HG03469 (cell line): ENCODE data around the gene FMO2.
"Not testable (repeated sequence)": the region's sequence is repeated elsewhere in the genome, so short reads cannot be mapped to it uniquely, and the experiment has no call there.

ENCODE experiments used
- ATAC-seq: cut with Tn5 transposase; IDR thresholded peaks from one replicate; pipeline ENCODE4 v1.9.1; 2021; ENCODE audit warnings: mild to moderate bottlenecking, moderate library complexity, moderate number of reproducible peaks; ENCODE audit not compliant: unreplicated experiment

The FMO2 gene

GRCh38 chr1:171219346-171220080 lies 34.4 kb downstream of the FMO2 start:
- no peak for ATAC-seq

DNA sequence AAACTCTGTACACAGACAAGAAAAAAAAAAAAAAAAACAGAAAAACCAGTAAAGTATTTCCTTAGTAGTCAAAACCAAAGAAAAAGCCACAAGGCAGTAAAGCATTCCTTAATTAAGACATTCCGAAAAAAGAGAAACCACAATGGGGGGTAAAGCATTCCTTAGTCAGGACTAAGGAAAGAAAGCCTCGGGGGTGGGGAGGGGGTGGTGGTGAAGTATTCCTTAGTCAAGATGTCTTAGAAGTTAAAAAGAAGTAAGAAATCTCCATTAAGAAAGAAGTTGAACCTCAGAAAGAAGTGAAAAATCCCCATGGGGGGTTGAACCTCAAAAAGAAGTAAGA lies 35.0 kb downstream of the FMO2 start:
- no peak for ATAC-seq

DNA sequence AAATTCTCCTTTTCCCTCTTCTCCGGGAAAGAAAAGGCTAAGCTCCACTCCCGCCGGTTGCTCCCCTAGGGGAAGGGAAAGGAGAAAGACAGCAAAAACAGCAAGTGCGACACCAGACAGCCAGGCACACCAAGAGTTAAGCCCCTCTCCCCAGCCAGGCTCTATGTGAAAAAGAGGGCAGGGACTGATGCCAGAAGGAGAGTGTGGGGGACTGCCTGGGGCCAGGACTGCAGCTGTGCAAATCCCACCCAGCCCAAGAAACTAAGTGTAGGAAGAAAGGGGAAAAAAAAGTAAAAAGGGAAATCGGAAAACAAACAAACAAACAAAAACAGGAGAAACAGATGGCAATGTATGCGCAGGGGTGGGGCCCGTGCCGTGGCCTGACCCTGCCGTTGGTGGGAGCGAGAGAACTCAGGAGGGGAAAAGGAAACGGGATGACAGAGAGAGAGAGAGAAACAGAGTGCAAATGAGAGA lies 35.5 kb downstream of the FMO2 start:
- ATAC-seq: no peak

- ATAC-seq: no peak
Observed at GRCh38 chr1:171221665-171222591, 36.8 kb downstream of the FMO2 start.

DNA sequence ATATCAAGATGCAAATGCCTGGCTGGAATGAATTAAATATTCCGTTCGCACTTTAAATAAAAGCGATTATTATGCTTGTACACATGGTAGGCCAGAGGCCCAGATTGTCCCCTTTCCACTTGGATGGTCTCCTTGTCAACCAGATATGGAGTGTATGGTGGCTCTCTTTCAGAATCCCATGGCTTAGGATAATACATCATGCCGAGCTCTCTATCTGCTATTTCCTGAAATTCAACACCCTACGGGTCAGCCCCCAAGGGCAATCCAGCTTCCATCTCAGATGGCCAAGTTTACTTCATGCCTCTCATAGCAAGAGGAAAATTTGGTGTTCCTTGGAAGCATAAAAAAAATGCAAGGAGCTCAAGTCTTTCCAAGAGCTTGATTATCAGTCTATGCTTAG lies 37.8 kb downstream of the FMO2 start:
- ATAC-seq: no peak

GRCh38 chr1:171224257-171224656 lies 39.2 kb downstream of the FMO2 start:
- ATAC-seq: not testable (repeated sequence)

DNA sequence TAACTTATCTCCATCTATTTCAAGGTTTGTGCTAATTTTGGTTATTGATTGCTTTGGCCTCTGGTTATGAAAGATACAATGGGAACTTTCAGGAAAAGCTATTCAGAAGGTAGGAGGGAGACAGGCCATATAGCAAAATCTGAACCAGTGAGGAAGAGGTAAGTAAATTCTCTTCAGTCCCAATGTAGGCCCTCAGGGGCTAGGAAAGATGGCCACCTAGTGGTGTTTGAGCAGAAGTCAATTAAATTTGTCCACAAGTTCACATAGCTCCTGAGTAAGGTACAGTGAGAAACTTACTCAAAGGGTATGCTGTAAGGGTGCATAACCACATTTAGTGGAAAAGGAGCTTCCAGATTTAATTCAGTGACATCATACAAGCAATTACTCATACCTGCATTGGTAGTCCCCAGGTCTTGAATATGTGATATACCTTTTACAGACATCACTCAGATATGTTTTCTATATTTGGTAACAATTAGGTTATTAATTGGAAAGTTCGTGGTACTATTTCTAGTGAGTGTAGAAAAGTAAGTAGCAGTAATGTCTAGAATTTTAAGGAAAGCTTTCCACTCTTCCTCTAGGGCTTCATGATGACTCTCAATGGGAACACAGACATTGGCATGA lies 41.8 kb downstream of the FMO2 start:
- peak; percentile 94 for ATAC-seq

- ATAC-seq: no peak
Observed at GRCh38 chr1:171231326-171231725, 46.2 kb downstream of the FMO2 start.

DNA sequence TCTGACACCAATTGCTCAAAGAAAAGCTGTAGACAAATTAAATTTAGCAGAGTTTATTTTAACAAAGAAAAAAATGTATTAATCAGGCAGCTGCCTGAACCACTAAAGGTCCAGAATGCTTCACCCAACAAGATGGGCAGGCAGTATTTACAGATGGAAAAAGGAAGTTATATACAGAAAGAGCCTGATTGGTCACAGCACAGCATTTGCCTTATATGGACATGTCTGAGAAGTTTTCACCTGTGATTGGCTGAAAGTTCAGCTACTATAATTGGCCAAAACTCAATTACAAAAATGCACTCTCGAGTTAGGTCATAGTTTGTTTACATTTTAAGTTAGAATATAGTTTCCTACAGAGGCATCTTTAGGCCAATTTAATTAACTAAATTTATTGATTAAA lies 48.1 kb downstream of the FMO2 start:
- no peak for ATAC-seq

- ATAC-seq: not testable (repeated sequence)
Observed at GRCh38 chr1:171236231-171236630, 51.1 kb downstream of the FMO2 start.

DNA sequence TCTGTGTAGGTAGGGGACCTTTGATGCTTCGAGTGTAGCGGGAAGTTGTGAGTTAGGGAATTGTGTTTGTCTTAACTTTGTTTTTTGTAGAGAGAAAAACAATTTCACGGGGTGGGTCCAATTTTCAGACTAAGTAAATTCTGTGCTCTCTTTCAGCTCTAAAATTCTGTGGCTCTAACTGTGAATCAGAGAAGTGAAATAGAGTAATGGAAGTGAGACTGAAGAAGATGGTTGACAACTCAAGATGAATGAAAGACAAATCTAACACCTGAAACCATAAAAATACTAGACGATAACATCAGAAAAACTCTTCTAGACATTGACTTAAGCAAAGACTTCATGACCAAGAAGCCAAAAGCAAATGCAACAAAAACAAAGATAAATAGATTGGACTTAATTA lies 58.8 kb downstream of the FMO2 start:
- no peak for ATAC-seq

- peak; percentile 77 for ATAC-seq
Observed at GRCh38 chr1:171245458-171246064, 60.5 kb downstream of the FMO2 start.

DNA sequence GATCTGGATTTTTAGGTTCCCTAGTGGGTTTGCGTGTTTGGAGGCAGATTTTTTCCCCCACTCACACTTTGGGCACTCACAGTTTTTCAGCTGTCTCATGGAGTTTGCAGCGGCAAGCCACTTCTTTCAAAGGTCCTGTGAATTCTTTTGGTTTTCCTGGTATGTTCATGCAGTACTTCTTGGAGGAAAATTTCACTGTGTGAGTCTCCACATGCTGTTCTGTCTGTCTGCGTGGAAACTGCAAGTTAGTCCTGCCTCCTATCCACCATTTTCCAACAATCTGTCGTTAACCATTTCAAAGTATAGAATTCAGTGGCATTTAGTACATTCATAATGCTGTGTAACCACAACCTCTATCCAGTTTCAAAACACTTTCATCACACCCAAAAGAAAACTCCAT lies 62.4 kb downstream of the FMO2 start:
- ATAC-seq: no peak

GRCh38 chr1:171248302-171248701 lies 63.2 kb downstream of the FMO2 start, which contains the start of gene FMO1:
Gene FMO1, plus strand, starts transcription at chr1:171248494. Its CDS starts 9,594 bp downstream, at chr1:171258088.
- no peak for ATAC-seq

DNA sequence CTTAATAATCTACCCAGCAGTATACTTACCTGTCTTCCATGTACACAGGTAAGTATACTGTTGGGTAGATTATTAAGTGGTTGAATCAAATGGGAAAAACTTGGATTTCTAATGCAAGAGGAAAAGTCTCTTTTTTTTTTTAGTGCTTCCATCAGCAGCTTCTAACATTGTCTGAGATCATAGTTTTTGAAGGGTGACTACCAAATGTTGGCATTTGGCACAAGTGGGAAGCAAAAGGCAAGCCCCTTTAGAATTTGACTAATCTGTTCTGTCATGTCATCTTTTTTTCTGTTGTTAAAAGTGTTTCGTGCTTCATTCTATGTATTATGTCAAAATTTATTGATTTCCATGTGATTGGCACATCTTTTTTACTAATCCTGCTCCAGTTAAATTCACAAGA lies 63.7 kb downstream of the FMO2 start:
- ATAC-seq: no peak

- no peak for ATAC-seq
Observed at GRCh38 chr1:171250263-171250662, 65.2 kb downstream of the FMO2 start.

- ATAC-seq: no peak
Observed at GRCh38 chr1:171251042-171251951, 66.2 kb downstream of the FMO2 start.

- ATAC-seq: no peak
Observed at GRCh38 chr1:171251952-171252300, 66.8 kb downstream of the FMO2 start.

DNA sequence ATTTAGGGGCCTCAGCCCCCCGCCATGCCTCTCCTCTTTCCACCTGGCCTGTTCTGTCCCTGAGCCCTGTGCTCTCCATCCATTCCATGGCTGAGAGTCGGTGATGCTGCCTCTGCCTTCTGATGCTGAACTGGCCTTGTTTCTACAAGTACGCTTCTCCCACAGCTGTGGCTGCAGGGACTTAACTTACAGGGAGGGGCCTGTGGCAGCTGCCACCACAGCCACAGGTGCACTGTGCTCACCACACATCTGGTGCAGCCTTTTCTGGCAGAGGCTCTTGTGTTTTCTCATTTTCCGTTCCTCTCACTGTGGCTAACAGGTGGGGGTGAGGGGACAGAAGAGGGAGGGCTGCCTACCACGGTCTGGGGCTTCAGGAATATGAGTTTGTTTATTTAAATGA lies 67.4 kb downstream of the FMO2 start:
- ATAC-seq: peak; percentile 80

GRCh38 chr1:171254859-171255258 lies 69.8 kb downstream of the FMO2 start:
- no peak for ATAC-seq
